ENCODE results near the gene RHBDL3. TPM values are rescaled to one million over a fixed set of nuclear protein-coding genes. Genes with fewer than 3 reads are reported as not detected.

Gene RHBDL3
- total and polyA plus RNA-seq, 2 of the 8 experiments (the other 6 are each of a cell fraction or from before 2014, with no cell fraction given) = 9.6 to 12.2 TPM

- Histone ChIP-seq H3K79me2 (ENCODE audit: control insufficient read depth in 1 of 2, insufficient read depth in 2 of 2, low read length in 2 of 2) (no peaks in the 10 kb centered on the region), H2BK5ac (ENCODE audit: low read depth, low read length) (peak overlapping the region; percentile 95; the same call in 1 of the 2 replicates), H2BK12ac (ENCODE audit: low read depth, low read length) (peak overlapping the region; percentile 89), H2BK15ac (ENCODE audit: low read length) (peak overlapping the region; percentile 21; the same call in 1 of the 2 replicates), H3K79me1 (ENCODE audit: low read depth, low read length) (no peaks in the 10 kb centered on the region), H3K56ac (replicated peaks; ENCODE audit: insufficient read length, low read depth, low read length) (no peak overlapping the region), H2BK120ac (replicated peaks; ENCODE audit: low read depth, low read length) (peak overlapping the region; percentile 12), H3K4ac (replicated peaks; ENCODE audit: insufficient read length, low read depth, low read length) (peak overlapping the region; percentile 72), H4K5ac (ENCODE audit: insufficient read length, low read depth, low read length) (no peak overlapping the region), H3K4me2 (ENCODE audit: insufficient read depth in 1 of 2, low read depth in 2 of 2, low read length in 2 of 2) (no peak overlapping the region), H4K20me1 (replicated peaks in 1 of 2; ENCODE audit: control insufficient read depth in 1 of 2, insufficient read depth in 2 of 2, low read length in 2 of 2) (no peaks in the 10 kb centered on the region), H3K18ac (ENCODE audit: extremely low read depth, low read length) (no peak overlapping the region; the same call in 1 of the 2 replicates), H2AK5ac (ENCODE audit: low read depth, low read length) (peak overlapping the region; percentile 87), H2AFZ (ENCODE audit: low read length) (no peak overlapping the region), H3K4me3 (ENCODE audit: extremely low read depth in 1 of 4, insufficient read depth in 2 of 4, low read depth in 3 of 4, low read length in 4 of 4) (no peak overlapping the region), H3K9ac (replicated peaks in 1 of 4; ENCODE audit: extremely low read depth in 1 of 4, low read depth in 3 of 4, low read length in 3 of 4) (no peak overlapping the region), H4K91ac (replicated peaks; ENCODE audit: insufficient read length, low read length) (peak overlapping the region; percentile 91), H3K27me3 (replicated peaks in 1 of 4; ENCODE audit: control insufficient read depth in 3 of 4, extremely low read depth in 1 of 4, insufficient read depth in 3 of 4, low read length in 3 of 4) (no peaks in the 10 kb centered on the region; a peak in 1 of 7 replicates), H3K23me2 (ENCODE audit: low read depth, low read length) (no peaks in the 10 kb centered on the region), H3K23ac (ENCODE audit: insufficient read length) (no peak overlapping the region), H3K36me3 (ENCODE audit: control insufficient read depth in 2 of 4, insufficient read depth in 4 of 4, low read length in 3 of 4) (no peaks in the 10 kb centered on the region), H3K14ac (ENCODE audit: insufficient read length) (no peak overlapping the region), H3K9me3 (ENCODE audit: insufficient read depth in 2 of 2, low read depth in 1 of 2, low read length in 1 of 2) (no peaks in the 10 kb centered on the region), H4K8ac (ENCODE audit: extremely low read depth, insufficient read depth, low read length) (no peak overlapping the region), H3K27ac (ENCODE audit: low read depth, low read length) (no peak overlapping the region), H2BK20ac (ENCODE audit: low read length) (peak overlapping the region; percentile 98), H3K4me1 (replicated peaks in 1 of 4; ENCODE audit: control insufficient read depth in 3 of 4, insufficient read depth in 4 of 4, low read length in 3 of 4) (peaks cover 13 to 28% (median 20%) of the 10 kb centered on the region in 4 experiments)
- FAIRE-seq (no peak), DNase-seq (ENCODE audit: low read depth in 1 of 2, low spot score in 2 of 2) (no peak)
- 84% methylated on average over 10 of the region's 10 CpGs; no CpG with 5 or more reads in 1 of the 2 experiments for WGBS, 2 experiments (ENCODE audit: extremely low coverage in 1 of 2, insufficient coverage in 1 of 2, insufficient read length in 1 of 2, insufficient replicate concordance in 2 of 2, low coverage in 1 of 2, low lambda C conversion rate in 2 of 2, missing lambda C conversion rate in 1 of 2)
- ChIA-PET CTCF (ENCODE audit: partially characterized antibody) (interaction anchor here (1.2 to 3.9 kb wide), 13 partner anchors 8 to 45 kb away, joined by 3 to 32 read pairs (median 10); no protein-coding TSS in a partner anchor), POLR2A (ENCODE audit: partially characterized antibody) (interaction anchor here (1.0 to 1.5 kb wide), 5 partner anchors 14 to 41 kb away, joined by 3 to 6 read pairs (median 3); no protein-coding TSS in a partner anchor)
- no peak for TF ChIP-seq CBX8 (IDR thresholded peaks at IDR 0.05; ENCODE audit: borderline replicate concordance, low read depth, low read length)
- TF ChIP-seq RAD21 (IDR thresholded peaks at IDR 0.05 in 1 of 2, conservative IDR thresholded peaks at IDR 0.05 in 1 of 2; ENCODE audit: low read depth in 2 of 2, low read length in 2 of 2) = peak; percentile 53 to 67
- TF ChIP-seq, protein P1, sequence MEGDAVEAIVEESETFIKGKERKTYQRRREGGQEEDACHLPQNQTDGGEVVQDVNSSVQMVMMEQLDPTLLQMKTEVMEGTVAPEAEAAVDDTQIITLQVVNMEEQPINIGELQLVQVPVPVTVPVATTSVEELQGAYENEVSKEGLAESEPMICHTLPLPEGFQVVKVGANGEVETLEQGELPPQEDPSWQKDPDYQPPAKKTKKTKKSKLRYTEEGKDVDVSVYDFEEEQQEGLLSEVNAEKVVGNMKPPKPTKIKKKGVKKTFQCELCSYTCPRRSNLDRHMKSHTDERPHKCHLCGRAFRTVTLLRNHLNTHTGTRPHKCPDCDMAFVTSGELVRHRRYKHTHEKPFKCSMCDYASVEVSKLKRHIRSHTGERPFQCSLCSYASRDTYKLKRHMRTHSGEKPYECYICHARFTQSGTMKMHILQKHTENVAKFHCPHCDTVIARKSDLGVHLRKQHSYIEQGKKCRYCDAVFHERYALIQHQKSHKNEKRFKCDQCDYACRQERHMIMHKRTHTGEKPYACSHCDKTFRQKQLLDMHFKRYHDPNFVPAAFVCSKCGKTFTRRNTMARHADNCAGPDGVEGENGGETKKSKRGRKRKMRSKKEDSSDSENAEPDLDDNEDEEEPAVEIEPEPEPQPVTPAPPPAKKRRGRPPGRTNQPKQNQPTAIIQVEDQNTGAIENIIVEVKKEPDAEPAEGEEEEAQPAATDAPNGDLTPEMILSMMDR (IDR thresholded peaks at IDR 0.05; ENCODE audit: control extremely low read depth in 1 of 3, insufficient read depth in 1 of 3, low read depth in 1 of 3, low read length in 3 of 3) = peak; percentile 29 to 42 (median 39)
- no peak for TF ChIP-seq CHD2 (IDR thresholded peaks at IDR 0.05; ENCODE audit: low read length)
- no peak for TF ChIP-seq BCL11A (IDR thresholded peaks at IDR 0.05; ENCODE audit: low read depth in 2 of 2, low read length in 2 of 2)
- no peak for TF ChIP-seq KDM5A (IDR thresholded peaks at IDR 0.05; ENCODE audit: low read length)
- TF ChIP-seq POLR2A (IDR thresholded peaks at IDR 0.05; ENCODE audit: control extremely low read depth in 1 of 2, low read depth in 2 of 2, low read length in 2 of 2) = no peak
- no peak for TF ChIP-seq SP4 (IDR thresholded peaks at IDR 0.05; ENCODE audit: low read length)
- TF ChIP-seq EZH2 (IDR thresholded peaks at IDR 0.05; ENCODE audit: low read depth, low read length, severe bottlenecking) = no peak
These were observed 22.3 kb downstream of the RHBDL3 start for GRCh38 chr17:32287804-32288511.
